Omental fat pad (tissue), 4 donors: ENCODE measurements around the gene KLHL6. TPM values are rescaled to one million over a fixed set of nuclear protein-coding genes. Genes with fewer than 3 reads are reported as not detected.

Experiments used
- ATAC-seq: fragments of 150-250 bp; one replicate; pipeline ENCODE4 v1.9.1; 2016; ENCODE audit warnings: mild to moderate bottlenecking, moderate library complexity; ENCODE audit not compliant: low FRiP score
- DNase-seq: peaks from one replicate; pipeline ENCODE4 v3.0.0-alpha.2; 2019; ENCODE audit warnings: low spot score
- CTCF ChIP-seq, 3 donors: fragments of 450-650 bp; IDR thresholded peaks; one replicate each; pipeline ENCODE4 v1.5.1; 2016 to 2017; ENCODE audit warnings: antibody characterized with exemption in 3 of 3, mild to moderate bottlenecking in 3 of 3, moderate library complexity in 2 of 3
- total RNA-seq, 4 donors: library from RNA; depleted of rRNA; stranded (reverse); fragments of >200 nt; gene quantifications; one replicate each; pipeline ENCODE4 v1.1.0, GENCODE V29; 2016

KLHL6 gene
- total RNA-seq, 4 donors from 2014 or later: 3.0 to 21.5 (median 6.5) TPM

- ATAC-seq: no peak
Measured at GRCh38 chr3:183551930-183552329, 3.6 kb downstream of the KLHL6 start.

GRCh38 chr3:183548262-183548769 is 7.2 kb downstream of the KLHL6 start:
- no peak for TF ChIP-seq CTCF (IDR thresholded peaks at IDR 0.05)
- DNase-seq (no peak), ATAC-seq (no peak)

More at GRCh38 chr3:183551930-183552329, 3.6 kb downstream of the KLHL6 start:
- no peak for TF ChIP-seq CTCF (IDR thresholded peaks at IDR 0.05)
- no peak for DNase-seq

GRCh38 chr3:183546625-183547024 is 8.9 kb downstream of the KLHL6 start:
- no peak for DNase-seq
- no peak for ATAC-seq
- no peak for TF ChIP-seq CTCF (IDR thresholded peaks at IDR 0.05)

- DNase-seq: no peak
- no peak for ATAC-seq
- no peak for TF ChIP-seq CTCF (IDR thresholded peaks at IDR 0.05)
Measured at GRCh38 chr3:183545708-183546107, 9.8 kb downstream of the KLHL6 start.

- DNase-seq (no peak), ATAC-seq (no peak)
- no peak for TF ChIP-seq CTCF (IDR thresholded peaks at IDR 0.05)
Measured at GRCh38 chr3:183542355-183542754, 13.2 kb downstream of the KLHL6 start.

- TF ChIP-seq CTCF (IDR thresholded peaks at IDR 0.05): no peak
Measured at GRCh38 chr3:183541738-183542137, 13.8 kb downstream of the KLHL6 start.

GRCh38 chr3:183541235-183541655 is 14.3 kb downstream of the KLHL6 start:
- no peak for TF ChIP-seq CTCF (IDR thresholded peaks at IDR 0.05)
- DNase-seq (no peak), ATAC-seq (no peak)

More at GRCh38 chr3:183541738-183542137, 13.8 kb downstream of the KLHL6 start:
- DNase-seq: no peak
- ATAC-seq: no peak
